GM19193 (cell line): Measurements from ENCODE around the gene RAI1.
A peak's percentile ranks its signal among the peaks of the same experiment; 100 is the strongest.

Source experiments
- POLR2A ChIP-seq: IDR thresholded peaks from 4 replicates; pipeline ENCODE4 v1.6.1; 2011; ENCODE audit not compliant: insufficient read depth, insufficient read length; ENCODE audit errors: extremely low read depth

Gene RAI1

GRCh38 chr17:17691468-17692263 is 10.4 kb downstream of the RAI1 start:
- TF ChIP-seq POLR2A = no peak

GRCh38 chr17:17692353-17693252 is 11.3 kb downstream of the RAI1 start:
- no peak for TF ChIP-seq POLR2A

- no peak for TF ChIP-seq POLR2A
Observed at GRCh38 chr17:17693253-17694168, 12.3 kb downstream of the RAI1 start.

- peak; percentile 62 for TF ChIP-seq POLR2A
Observed at GRCh38 chr17:17694169-17695081, 13.2 kb downstream of the RAI1 start.

GRCh38 chr17:17696085-17696484 is 14.8 kb downstream of the RAI1 start:
- TF ChIP-seq POLR2A = no peak

GRCh38 chr17:17696882-17697633 is 15.8 kb downstream of the RAI1 start:
- no peak for TF ChIP-seq POLR2A

- no peak for TF ChIP-seq POLR2A
Observed at GRCh38 chr17:17698371-17698770, 17.1 kb downstream of the RAI1 start.

- no peak for TF ChIP-seq POLR2A
Observed at GRCh38 chr17:17698869-17699351, 17.7 kb downstream of the RAI1 start.

- no peak for TF ChIP-seq POLR2A
Observed at GRCh38 chr17:17699491-17699890, 18.2 kb downstream of the RAI1 start.

- no peak for TF ChIP-seq POLR2A
Observed at GRCh38 chr17:17700251-17700969, 19.2 kb downstream of the RAI1 start.

GRCh38 chr17:17701112-17701511 is 19.9 kb downstream of the RAI1 start:
- TF ChIP-seq POLR2A = no peak

GRCh38 chr17:17701658-17702057 is 20.4 kb downstream of the RAI1 start:
- no peak for TF ChIP-seq POLR2A
